ENCODE results near the gene PCLO. TPM values are rescaled to one million over a fixed set of nuclear protein-coding genes. Genes with fewer than 3 reads are reported as not detected.
"Not testable (repeated sequence)": the region's sequence is repeated elsewhere in the genome, so short reads cannot be mapped to it uniquely, and the experiment has no call there.

The PCLO gene
- total RNA-seq, 2 donors from 2014 or later = 3.2 to 4.2 TPM

GRCh38 chr7:83101530-83101929, 61.2 kb downstream of the PCLO start:
- H3K36me3 ChIP-seq (ENCODE audit: control insufficient read depth, insufficient read depth, low read length) = no peaks in the 10 kb centered on the region
- Mint-ChIP-seq H3K4me3 (no peak overlapping the region), H3K4me1 (peaks cover 5% of the 10 kb centered on the region), H3K9me3 (no peaks in the 10 kb centered on the region), H3K27me3 (ENCODE audit: insufficient read depth) (no peaks in the 10 kb centered on the region), H3K36me3 (ENCODE audit: low read depth) (no peaks in the 10 kb centered on the region), H3K27ac (no peak overlapping the region)
- 90 to 100% methylated on average over 3 of the region's 3 CpGs for WGBS, 2 experiments (ENCODE audit: insufficient coverage in 1 of 2, insufficient read length in 1 of 2)
- no peak overlapping the region for H3K4me3 ChIP-seq (ENCODE audit: low read length)
- no peak for DNase-seq
- H3K4me1 ChIP-seq (ENCODE audit: control insufficient read depth, insufficient read depth, low read length) = no peaks in the 10 kb centered on the region
- H3K9ac ChIP-seq (ENCODE audit: extremely low read depth, low read length, poor library complexity, severe bottlenecking) = no peak overlapping the region
- no peaks in the 10 kb centered on the region for H3K9me3 ChIP-seq (ENCODE audit: control insufficient read depth, low read length)
- no peak overlapping the region for H3K27ac ChIP-seq (ENCODE audit: low read depth, low read length)
- H3K27me3 ChIP-seq (ENCODE audit: control insufficient read depth, insufficient read depth, low read length, poor library complexity, severe bottlenecking) = no peaks in the 10 kb centered on the region
- no peak for TF ChIP-seq CTCF (conservative IDR thresholded peaks at IDR 0.05)

GRCh38 chr7:83096065-83096580, 66.6 kb downstream of the PCLO start:
- no peaks in the 10 kb centered on the region for H3K36me3 Mint-ChIP-seq (ENCODE audit: low read depth)
- Histone ChIP-seq H3K27ac (ENCODE audit: low read depth, low read length) (no peak overlapping the region), H3K4me3 (ENCODE audit: low read length) (no peak overlapping the region), H3K4me1 (ENCODE audit: control insufficient read depth, insufficient read depth, low read length) (no peaks in the 10 kb centered on the region), H3K9ac (ENCODE audit: extremely low read depth, low read length, poor library complexity, severe bottlenecking) (no peak overlapping the region), H3K36me3 (ENCODE audit: control insufficient read depth, insufficient read depth, low read length) (no peaks in the 10 kb centered on the region), H3K27me3 (ENCODE audit: control insufficient read depth, insufficient read depth, low read length, poor library complexity, severe bottlenecking) (no peaks in the 10 kb centered on the region), H3K9me3 (ENCODE audit: control insufficient read depth, low read length) (no peaks in the 10 kb centered on the region)
- no peak overlapping the region for H3K27ac Mint-ChIP-seq
- H3K4me1 Mint-ChIP-seq = no peaks in the 10 kb centered on the region
- no peak for TF ChIP-seq CTCF (conservative IDR thresholded peaks at IDR 0.05)
- no peak for DNase-seq
- WGBS, 2 experiments (ENCODE audit: insufficient coverage in 1 of 2, insufficient read length in 1 of 2) = 92% methylated on average over 2 of the region's 2 CpGs; no CpG with 5 or more reads in 1 of the 2 experiments
- H3K4me3 Mint-ChIP-seq = no peak overlapping the region
- H3K9me3 Mint-ChIP-seq = no peaks in the 10 kb centered on the region
- H3K27me3 Mint-ChIP-seq (ENCODE audit: insufficient read depth) = no peaks in the 10 kb centered on the region

GRCh38 chr7:83085299-83085698, 77.4 kb downstream of the PCLO start:
- Mint-ChIP-seq H3K27me3 (ENCODE audit: insufficient read depth) (no peaks in the 10 kb centered on the region), H3K4me3 (no peak overlapping the region), H3K9me3 (no peaks in the 10 kb centered on the region), H3K27ac (no peak overlapping the region), H3K36me3 (ENCODE audit: low read depth) (no peaks in the 10 kb centered on the region), H3K4me1 (no peaks in the 10 kb centered on the region)
- 94% methylated on average over 4 of the region's 4 CpGs; no CpG with 5 or more reads in 1 of the 2 experiments for WGBS, 2 experiments (ENCODE audit: insufficient coverage in 1 of 2, insufficient read length in 1 of 2)
- Histone ChIP-seq H3K4me3 (ENCODE audit: low read length) (no peak overlapping the region), H3K9ac (ENCODE audit: extremely low read depth, low read length, poor library complexity, severe bottlenecking) (no peak overlapping the region), H3K9me3 (ENCODE audit: control insufficient read depth, low read length) (no peaks in the 10 kb centered on the region), H3K36me3 (ENCODE audit: control insufficient read depth, insufficient read depth, low read length) (no peaks in the 10 kb centered on the region), H3K27me3 (ENCODE audit: control insufficient read depth, insufficient read depth, low read length, poor library complexity, severe bottlenecking) (no peaks in the 10 kb centered on the region), H3K27ac (ENCODE audit: low read depth, low read length) (no peak overlapping the region), H3K4me1 (ENCODE audit: control insufficient read depth, insufficient read depth, low read length) (no peaks in the 10 kb centered on the region)
- DNase-seq = no peak
- TF ChIP-seq CTCF (conservative IDR thresholded peaks at IDR 0.05) = no peak

- WGBS, 2 experiments (ENCODE audit: insufficient coverage in 1 of 2, insufficient read length in 1 of 2) = 80 to 100% methylated on average over 1 of the region's 1 CpG
- not testable (repeated sequence) for H3K9ac ChIP-seq (ENCODE audit: extremely low read depth, low read length, poor library complexity, severe bottlenecking); H3K27me3 Mint-ChIP-seq (ENCODE audit: insufficient read depth); H3K4me3 ChIP-seq (ENCODE audit: low read length); H3K4me1 Mint-ChIP-seq; H3K27ac ChIP-seq (ENCODE audit: low read depth, low read length); H3K36me3 Mint-ChIP-seq (ENCODE audit: low read depth); DNase-seq; H3K27ac Mint-ChIP-seq; H3K9me3 ChIP-seq (ENCODE audit: control insufficient read depth, low read length); H3K27me3 ChIP-seq (ENCODE audit: control insufficient read depth, insufficient read depth, low read length, poor library complexity, severe bottlenecking); H3K36me3 ChIP-seq (ENCODE audit: control insufficient read depth, insufficient read depth, low read length); H3K4me1 ChIP-seq (ENCODE audit: control insufficient read depth, insufficient read depth, low read length); H3K4me3 Mint-ChIP-seq; H3K9me3 Mint-ChIP-seq
These were observed 82.8 kb downstream of the PCLO start for GRCh38 chr7:83079879-83080278.
